Activated CD4-positive, alpha-beta T cell treated with anti-CD3 and anti-CD28 coated beads, Interleukin-2, amount 10 ng/mL, durations not matched to agents 24 days and 14 days (primary cell): ENCODE results near the gene GSC2. TPM values are rescaled to one million over a fixed set of nuclear protein-coding genes. Genes with fewer than 3 reads are reported as not detected.

Experiments
- DNase-seq: peaks from one replicate; pipeline ENCODE4 v3.0.0; 2022
- H3K27ac Mint-ChIP-seq: one replicate; pipeline ENCODE4 v1.8.0; 2022; ENCODE audit warnings: mild to moderate bottlenecking, mixed read lengths
- H3K27me3 Mint-ChIP-seq: one replicate; pipeline ENCODE4 v1.8.0; 2022; ENCODE audit warnings: mixed read lengths
- H3K36me3 Mint-ChIP-seq: one replicate; pipeline ENCODE4 v1.8.0; 2022; ENCODE audit warnings: low read depth, mild to moderate bottlenecking, mixed read lengths
- H3K4me1 Mint-ChIP-seq: one replicate; pipeline ENCODE4 v1.8.0; 2021; ENCODE audit warnings: mixed read lengths
- H3K4me3 Mint-ChIP-seq: one replicate; pipeline ENCODE4 v1.8.0; 2022; ENCODE audit warnings: mild to moderate bottlenecking, moderate library complexity, mixed read lengths
- H3K9me3 Mint-ChIP-seq: one replicate; pipeline ENCODE4 v1.8.0; 2021; ENCODE audit warnings: mixed read lengths
- intact Hi-C: fragments of 100-400 bp; cut with micrococcal nuclease; formaldehyde crosslinking; loops from one replicate; pipeline ENCODE4 v1.15.1; 2023
- total RNA-seq: library from RNA; stranded (reverse); gene quantifications from 2 replicates; pipeline ENCODE4 v1.2.3, GENCODE V29; 2022

The GSC2 gene
- total RNA-seq, 1 donor from 2014 or later = not detected

- DNase-seq = no peak
- H3K27ac Mint-ChIP-seq = peak overlapping the region; percentile 54
- H3K36me3 Mint-ChIP-seq = peaks cover 6% of the 10 kb centered on the region
- peaks cover 47% of the 10 kb centered on the region for H3K4me1 Mint-ChIP-seq
- H3K9me3 Mint-ChIP-seq = no peaks in the 10 kb centered on the region
- H3K4me3 Mint-ChIP-seq = peak overlapping the region; percentile 91
- H3K27me3 Mint-ChIP-seq = no peaks in the 10 kb centered on the region
- intact Hi-C loops = loop anchor here (5.0 kb wide), 1 partner anchor 326 kb away; the partner anchor contains the start of gene C22orf39
These were observed 29.1 kb downstream of the GSC2 start for GRCh38 chr22:19120829-19121630.

DNA sequence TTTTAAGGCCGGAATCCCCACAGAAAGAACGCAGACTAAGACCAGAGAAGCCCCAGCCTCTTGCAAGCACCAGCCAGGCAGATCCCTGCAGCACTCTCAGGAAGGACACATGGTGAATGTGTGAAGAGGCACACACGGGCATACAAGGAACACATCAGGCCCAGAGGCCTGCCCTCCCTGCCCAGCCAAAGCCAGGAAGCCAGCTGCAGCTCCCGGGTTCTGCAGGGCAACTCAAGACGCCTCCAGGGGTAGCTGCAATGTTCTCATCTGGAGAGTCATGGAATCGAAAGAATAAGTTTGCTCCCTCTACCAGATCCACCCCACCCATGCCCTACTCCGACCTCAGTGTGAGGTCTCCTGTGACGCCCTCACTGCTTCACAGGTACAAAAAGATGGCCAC, 30.1 kb downstream of the GSC2 start:
- no peaks in the 10 kb centered on the region for H3K27me3 Mint-ChIP-seq
- peak overlapping the region; percentile 91 for H3K4me3 Mint-ChIP-seq
- H3K4me1 Mint-ChIP-seq = peaks cover 50% of the 10 kb centered on the region
- DNase-seq = no peak
- intact Hi-C loops = loop anchor here (5.0 kb wide), 1 partner anchor 327 kb away; the partner anchor contains the start of gene C22orf39
- H3K9me3 Mint-ChIP-seq = no peaks in the 10 kb centered on the region
- H3K27ac Mint-ChIP-seq = no peak overlapping the region
- H3K36me3 Mint-ChIP-seq = peaks cover 8% of the 10 kb centered on the region

DNA sequence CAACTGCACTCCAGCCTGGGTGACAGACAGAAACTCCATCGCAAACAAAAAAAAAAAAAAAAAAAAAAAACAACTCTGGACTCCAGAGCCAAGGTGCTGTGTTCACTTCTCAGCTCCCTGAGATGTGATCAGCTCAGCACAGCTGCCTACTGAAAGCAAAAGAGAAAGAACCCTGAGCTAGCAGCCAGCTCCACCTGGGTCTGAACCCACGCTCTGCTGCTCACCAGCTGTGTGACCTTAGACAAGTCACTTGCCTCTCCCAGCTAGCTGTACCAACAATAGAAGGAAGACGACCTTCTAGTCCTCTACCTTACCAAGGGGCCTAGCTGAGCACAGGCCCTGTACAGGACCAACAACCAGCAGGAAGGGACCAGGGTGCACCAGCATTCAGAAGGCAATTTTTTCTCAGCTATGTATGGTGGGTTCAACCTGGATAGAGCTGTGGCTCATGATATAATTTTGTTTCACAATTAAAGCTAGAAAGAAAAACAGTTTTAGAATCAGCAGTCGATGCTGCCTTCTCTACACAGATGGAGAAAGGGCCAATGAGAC, 31.7 kb downstream of the GSC2 start:
- Mint-ChIP-seq H3K4me3 (no peak overlapping the region), H3K4me1 (peaks cover 54% of the 10 kb centered on the region), H3K27me3 (no peaks in the 10 kb centered on the region), H3K36me3 (peaks cover 11% of the 10 kb centered on the region), H3K9me3 (no peaks in the 10 kb centered on the region), H3K27ac (no peak overlapping the region)
- intact Hi-C loops = no loop called here
- DNase-seq = peak; percentile 76

DNA sequence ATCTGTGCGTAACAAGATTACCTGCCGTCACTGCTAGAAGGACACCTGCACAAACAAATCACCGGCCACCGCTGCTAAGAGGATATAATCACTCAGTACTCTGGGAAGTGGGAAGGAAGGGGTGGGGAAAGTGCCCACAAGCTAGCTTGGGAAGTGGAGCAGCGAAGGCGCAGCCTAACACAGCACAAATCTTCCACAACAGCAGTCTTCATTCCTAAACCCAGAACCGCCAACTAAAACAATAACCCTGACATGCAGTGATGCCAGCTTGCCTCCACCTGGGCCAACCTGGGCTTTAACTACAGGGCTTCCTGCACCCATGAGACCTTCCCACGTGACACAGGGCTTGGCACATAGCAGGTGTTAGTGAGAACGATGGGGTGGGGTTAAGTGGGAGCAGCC, 33.0 kb downstream of the GSC2 start:
- Mint-ChIP-seq H3K4me3 (no peak overlapping the region), H3K9me3 (no peaks in the 10 kb centered on the region), H3K27ac (no peak overlapping the region), H3K27me3 (no peaks in the 10 kb centered on the region), H3K36me3 (peaks cover 11% of the 10 kb centered on the region), H3K4me1 (peaks cover 45% of the 10 kb centered on the region)
- intact Hi-C loops = no loop called here
- DNase-seq = no peak

GRCh38 chr22:19115628-19116027, 34.5 kb downstream of the GSC2 start:
- DNase-seq = no peak
- intact Hi-C loops = no loop called here
- no peaks in the 10 kb centered on the region for H3K27me3 Mint-ChIP-seq
- H3K27ac Mint-ChIP-seq = no peak overlapping the region
- H3K4me1 Mint-ChIP-seq = peaks cover 46% of the 10 kb centered on the region
- peaks cover 12% of the 10 kb centered on the region for H3K36me3 Mint-ChIP-seq
- H3K4me3 Mint-ChIP-seq = no peak overlapping the region
- H3K9me3 Mint-ChIP-seq = no peaks in the 10 kb centered on the region

DNA sequence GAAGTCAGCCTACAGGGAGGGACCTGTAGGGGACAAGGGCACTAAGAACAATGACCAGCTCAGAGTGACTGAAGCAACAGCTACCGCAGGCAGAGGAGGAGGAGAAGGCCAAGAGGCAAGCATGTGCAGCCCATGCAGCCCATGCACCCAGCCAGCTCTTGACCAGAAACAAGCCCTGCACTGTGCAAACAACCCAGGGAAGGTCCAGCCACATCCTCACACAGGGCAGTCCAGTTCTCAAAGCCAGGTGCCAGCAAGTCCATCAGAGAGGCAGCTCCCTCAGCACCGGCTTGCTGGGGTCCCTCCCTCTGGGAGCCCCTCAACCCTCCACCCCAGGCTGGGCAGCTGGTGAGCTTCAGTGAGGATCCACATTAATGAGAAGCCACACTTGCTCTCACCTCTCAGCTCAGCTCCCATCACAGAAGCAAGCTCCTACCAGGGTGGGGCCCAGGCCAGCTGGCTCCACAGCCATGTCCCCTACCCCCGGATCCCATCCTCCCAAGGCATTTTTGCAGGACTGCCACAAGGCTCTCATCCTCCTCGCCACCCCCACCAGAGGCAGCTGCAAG, 35.0 kb downstream of the GSC2 start:
- no peak overlapping the region for H3K4me3 Mint-ChIP-seq
- H3K27ac Mint-ChIP-seq = no peak overlapping the region
- peaks cover 44% of the 10 kb centered on the region for H3K4me1 Mint-ChIP-seq
- no peaks in the 10 kb centered on the region for H3K9me3 Mint-ChIP-seq
- DNase-seq = no peak
- intact Hi-C loops = no loop called here
- peaks cover 12% of the 10 kb centered on the region for H3K36me3 Mint-ChIP-seq
- H3K27me3 Mint-ChIP-seq = no peaks in the 10 kb centered on the region

DNA sequence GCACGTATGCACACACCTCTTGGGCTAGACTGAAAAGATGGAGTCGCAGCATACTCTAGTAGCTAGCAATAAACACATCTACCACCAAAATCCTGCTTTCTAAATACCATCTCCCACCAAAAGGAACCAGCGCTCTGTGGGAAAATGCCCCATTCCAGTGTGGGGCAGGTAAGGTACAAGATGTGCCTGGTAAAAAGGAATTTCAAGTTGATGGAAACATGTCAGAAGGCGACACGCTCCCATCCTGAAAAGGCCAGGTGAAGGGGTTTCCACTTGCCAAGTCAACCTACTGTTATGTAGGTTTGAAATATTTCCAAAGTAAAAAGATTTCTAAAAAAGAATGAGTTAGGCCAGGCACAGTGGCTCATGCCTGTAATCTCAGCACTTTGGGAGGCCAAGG, 36.7 kb downstream of the GSC2 start:
- no peak for DNase-seq
- no peak overlapping the region for H3K27ac Mint-ChIP-seq
- H3K4me3 Mint-ChIP-seq = no peak overlapping the region
- intact Hi-C loops = no loop called here
- H3K27me3 Mint-ChIP-seq = no peaks in the 10 kb centered on the region
- peaks cover 50% of the 10 kb centered on the region for H3K4me1 Mint-ChIP-seq
- peaks cover 11% of the 10 kb centered on the region for H3K36me3 Mint-ChIP-seq
- H3K9me3 Mint-ChIP-seq = no peaks in the 10 kb centered on the region

DNA sequence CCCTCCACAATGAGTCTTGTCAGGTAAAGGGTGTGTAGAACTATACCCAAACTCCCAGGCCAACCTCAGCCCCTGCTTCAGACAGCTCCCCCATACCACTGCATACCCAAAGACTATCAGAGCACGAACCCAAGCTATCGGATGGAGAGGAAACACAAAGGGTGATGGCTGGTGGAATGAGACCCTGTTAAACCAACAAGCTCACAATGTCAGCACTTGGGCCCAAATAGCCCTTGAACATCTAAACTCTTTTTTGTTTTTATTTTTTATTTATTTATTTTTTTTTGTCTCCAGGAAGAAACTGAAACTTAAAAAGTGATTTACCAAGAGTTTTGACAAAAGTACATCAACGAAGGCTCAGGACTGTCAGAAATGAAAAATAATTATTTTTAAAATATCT, 38.5 kb downstream of the GSC2 start:
- Mint-ChIP-seq H3K9me3 (no peaks in the 10 kb centered on the region), H3K27me3 (no peaks in the 10 kb centered on the region)

DNA sequence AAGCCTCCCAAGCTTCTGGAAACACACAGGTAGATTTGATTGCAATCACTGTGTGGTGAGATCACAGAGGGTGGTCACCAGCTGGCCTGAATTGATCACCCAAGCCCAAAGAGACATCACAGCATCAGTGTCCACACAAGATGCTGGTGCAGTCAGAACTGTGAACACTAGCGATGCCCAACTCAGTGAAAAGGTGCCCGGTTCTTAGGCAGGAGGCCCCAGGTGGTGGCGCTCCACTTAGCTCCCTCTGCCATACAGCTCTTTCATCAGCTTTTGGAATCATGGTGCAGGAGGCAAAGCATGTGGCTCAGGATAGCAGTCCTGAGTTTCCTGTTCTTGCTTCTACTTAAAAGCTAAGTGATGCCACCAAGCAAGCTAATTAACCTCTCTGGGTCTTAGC, 39.0 kb downstream of the GSC2 start:
- H3K27me3 Mint-ChIP-seq = no peaks in the 10 kb centered on the region
- peaks cover 12% of the 10 kb centered on the region for H3K36me3 Mint-ChIP-seq
- no peak for DNase-seq
- intact Hi-C loops = no loop called here
- no peak overlapping the region for H3K27ac Mint-ChIP-seq
- no peak overlapping the region for H3K4me3 Mint-ChIP-seq
- no peaks in the 10 kb centered on the region for H3K9me3 Mint-ChIP-seq
- peaks cover 50% of the 10 kb centered on the region for H3K4me1 Mint-ChIP-seq

More for the DNA sequence above, 38.5 kb downstream of the GSC2 start:
- H3K27ac Mint-ChIP-seq = no peak overlapping the region
- no peak for DNase-seq
- H3K36me3 Mint-ChIP-seq = peaks cover 13% of the 10 kb centered on the region
- no peak overlapping the region for H3K4me3 Mint-ChIP-seq
- H3K4me1 Mint-ChIP-seq = peaks cover 51% of the 10 kb centered on the region
- intact Hi-C loops = no loop called here

- H3K9me3 Mint-ChIP-seq = no peaks in the 10 kb centered on the region
- no peaks in the 10 kb centered on the region for H3K27me3 Mint-ChIP-seq
- intact Hi-C loops = no loop called here
- H3K4me3 Mint-ChIP-seq = no peak overlapping the region
- peaks cover 12% of the 10 kb centered on the region for H3K36me3 Mint-ChIP-seq
- peaks cover 52% of the 10 kb centered on the region for H3K4me1 Mint-ChIP-seq
- H3K27ac Mint-ChIP-seq = no peak overlapping the region
- no peak for DNase-seq
These were observed 39.4 kb downstream of the GSC2 start for GRCh38 chr22:19110646-19111045.

- Mint-ChIP-seq H3K4me3 (peak overlapping the region; percentile 59), H3K4me1 (peaks cover 49% of the 10 kb centered on the region), H3K36me3 (peaks cover 10% of the 10 kb centered on the region), H3K27me3 (no peaks in the 10 kb centered on the region), H3K9me3 (no peaks in the 10 kb centered on the region), H3K27ac (peak overlapping the region; percentile 23)
- DNase-seq = peak; percentile 59
- intact Hi-C loops = no loop called here
These were observed 40.0 kb downstream of the GSC2 start for GRCh38 chr22:19110064-19110458.

DNA sequence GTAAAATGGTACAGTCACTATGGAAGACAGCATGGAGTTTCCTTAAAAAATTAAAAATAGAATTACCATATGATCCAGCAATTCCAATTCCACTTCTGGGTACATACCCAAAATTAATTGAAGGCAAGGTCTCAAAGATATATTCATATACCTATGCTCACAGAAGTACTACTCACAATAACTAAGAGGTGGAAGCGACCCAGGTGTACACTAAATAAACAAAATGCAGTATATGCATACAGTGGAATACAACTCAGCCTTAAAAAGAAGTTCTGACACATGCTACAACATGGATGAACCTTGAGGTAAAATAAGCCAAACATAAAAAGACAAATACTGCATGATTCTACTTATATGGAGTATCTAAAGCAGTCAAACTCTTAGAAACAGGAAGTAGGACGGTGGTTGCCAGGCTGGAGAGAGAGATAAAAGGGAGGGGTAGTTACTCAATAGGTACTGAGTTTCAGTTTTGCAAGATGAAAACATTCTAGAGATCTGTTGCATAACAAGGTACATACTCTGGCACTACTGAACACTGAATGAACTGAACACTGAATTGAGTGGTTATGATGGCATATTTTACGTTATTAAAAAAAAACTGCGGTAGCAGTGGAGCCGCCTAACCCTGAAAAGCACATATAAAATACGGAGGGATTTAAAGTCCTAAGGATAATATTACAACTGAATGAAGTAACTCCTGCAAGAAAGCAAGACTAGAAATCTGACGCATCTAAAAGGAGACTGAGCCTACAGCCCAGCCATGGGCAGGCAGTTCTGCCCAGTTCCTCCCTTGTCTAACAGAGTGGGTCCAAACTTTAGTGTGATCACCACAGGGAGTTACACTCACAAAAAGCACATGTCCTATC, 40.7 kb downstream of the GSC2 start:
- H3K4me1 Mint-ChIP-seq = peaks cover 45% of the 10 kb centered on the region

GRCh38 chr22:19108807-19109197, 41.3 kb downstream of the GSC2 start:
- no peak overlapping the region for H3K4me3 Mint-ChIP-seq
- no peaks in the 10 kb centered on the region for H3K9me3 Mint-ChIP-seq

More for the DNA sequence above, 40.7 kb downstream of the GSC2 start:
- DNase-seq = peak; percentile 86
- H3K27ac Mint-ChIP-seq = peak overlapping the region; percentile 23
- no peaks in the 10 kb centered on the region for H3K9me3 Mint-ChIP-seq
- H3K4me3 Mint-ChIP-seq = peak overlapping the region; percentile 59
- intact Hi-C loops = loop anchor here (1.0 to 2.0 kb wide), 2 partner anchors 13 to 35 kb away; partner anchors contain the start of genes DGCR2 and ESS2
- H3K36me3 Mint-ChIP-seq = peaks cover 8% of the 10 kb centered on the region
- H3K27me3 Mint-ChIP-seq = no peaks in the 10 kb centered on the region

More at GRCh38 chr22:19108807-19109197, 41.3 kb downstream of the GSC2 start:
- Mint-ChIP-seq H3K27ac (no peak overlapping the region), H3K4me1 (peaks cover 46% of the 10 kb centered on the region), H3K27me3 (no peaks in the 10 kb centered on the region), H3K36me3 (peaks cover 8% of the 10 kb centered on the region)
- no peak for DNase-seq
- intact Hi-C loops = loop anchor here (1.0 to 2.0 kb wide), 2 partner anchors 14 to 35 kb away; partner anchors contain the start of genes DGCR2 and ESS2
